PC-9 (cell line): ENCODE results near the gene LGALS8.

Experiments
- CTCF ChIP-seq: fragments of 200-600 bp; sonication (generic); conservative IDR thresholded peaks from 2 replicates; pipeline ENCODE4 v1.6.1; 2017; ENCODE audit warnings: mixed run types, antibody characterized with exemption, mild to moderate bottlenecking, moderate library complexity
- EZH2 ChIP-seq: fragments of 200-600 bp; sonication (generic); IDR thresholded peaks from 2 replicates; pipeline ENCODE4 v1.8.0; 2017; ENCODE audit warnings: antibody characterized with exemption, low read depth

- TF ChIP-seq CTCF, result no peak
- TF ChIP-seq EZH2, result no peak
These were observed 20.7 kb upstream of the LGALS8 start for GRCh38 chr1:236502972-236503639.
